ENCODE results near the gene ZNF79. TPM values are rescaled to one million over a fixed set of nuclear protein-coding genes. Genes with fewer than 3 reads are reported as not detected.

ZNF79 gene
- total RNA-seq, 2 donors from 2014 or later = 7.4 to 9.1 TPM

DNA sequence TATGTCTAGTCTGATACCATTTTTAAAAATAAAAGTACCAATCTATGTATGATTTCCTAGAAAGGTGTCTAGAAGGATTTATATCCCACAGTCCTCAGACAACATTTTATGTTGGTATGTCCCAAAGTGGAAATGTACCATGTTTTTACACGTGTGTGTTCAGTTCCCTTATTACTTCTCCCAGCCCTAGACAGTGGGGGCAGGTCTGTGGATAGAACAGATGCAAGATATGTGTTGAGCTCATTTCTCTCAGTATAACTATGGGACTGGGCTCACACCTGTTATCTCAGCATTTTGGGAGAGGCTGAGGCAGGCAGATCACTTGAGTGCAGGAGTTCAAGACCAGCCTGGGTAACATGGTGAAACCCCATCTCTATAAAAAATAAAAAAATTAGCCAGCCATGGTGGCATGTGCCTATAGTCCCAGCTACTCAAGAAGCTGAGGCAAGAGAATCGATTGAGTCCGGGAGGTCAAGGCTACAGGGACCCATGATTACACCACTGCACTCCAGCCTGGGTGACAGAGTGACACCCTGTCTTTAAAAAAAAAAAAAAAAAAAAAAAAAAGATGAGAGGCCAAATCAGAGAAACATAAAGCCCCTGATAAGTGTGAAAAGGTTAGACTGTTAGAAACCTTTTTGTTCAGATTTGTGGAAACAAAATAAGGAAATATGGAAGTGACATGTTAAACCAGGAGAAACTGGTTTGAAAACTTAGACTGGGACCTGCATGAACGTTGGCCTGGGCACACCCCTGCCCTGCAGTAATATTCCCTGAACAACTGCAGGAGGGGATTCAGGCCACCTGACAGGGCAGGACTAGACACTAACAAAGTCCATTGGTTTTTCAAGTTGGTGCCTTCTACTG lies 34.6 kb upstream of the ZNF79 start:
- Histone ChIP-seq H3K4me3 (ENCODE audit: low read length) (no peak overlapping the region), H3K9me3 (ENCODE audit: control insufficient read depth, low read length) (no peaks in the 10 kb centered on the region), H3K27ac (ENCODE audit: low read depth, low read length) (peak overlapping the region; percentile 95), H3K9ac (ENCODE audit: extremely low read depth, low read length, poor library complexity, severe bottlenecking) (no peak overlapping the region), H3K4me1 (ENCODE audit: control insufficient read depth, insufficient read depth, low read length) (peaks cover 9% of the 10 kb centered on the region), H3K27me3 (ENCODE audit: control insufficient read depth, insufficient read depth, low read length, poor library complexity, severe bottlenecking) (no peaks in the 10 kb centered on the region), H3K36me3 (ENCODE audit: control insufficient read depth, insufficient read depth, low read length) (no peaks in the 10 kb centered on the region)
- Mint-ChIP-seq H3K4me1 (peaks cover 23% of the 10 kb centered on the region), H3K27ac (no peak overlapping the region), H3K4me3 (no peak overlapping the region), H3K9me3 (no peaks in the 10 kb centered on the region), H3K27me3 (ENCODE audit: insufficient read depth) (peaks cover 6% of the 10 kb centered on the region), H3K36me3 (ENCODE audit: low read depth) (no peaks in the 10 kb centered on the region)
- DNase-seq = no peak
- TF ChIP-seq, protein P1, sequence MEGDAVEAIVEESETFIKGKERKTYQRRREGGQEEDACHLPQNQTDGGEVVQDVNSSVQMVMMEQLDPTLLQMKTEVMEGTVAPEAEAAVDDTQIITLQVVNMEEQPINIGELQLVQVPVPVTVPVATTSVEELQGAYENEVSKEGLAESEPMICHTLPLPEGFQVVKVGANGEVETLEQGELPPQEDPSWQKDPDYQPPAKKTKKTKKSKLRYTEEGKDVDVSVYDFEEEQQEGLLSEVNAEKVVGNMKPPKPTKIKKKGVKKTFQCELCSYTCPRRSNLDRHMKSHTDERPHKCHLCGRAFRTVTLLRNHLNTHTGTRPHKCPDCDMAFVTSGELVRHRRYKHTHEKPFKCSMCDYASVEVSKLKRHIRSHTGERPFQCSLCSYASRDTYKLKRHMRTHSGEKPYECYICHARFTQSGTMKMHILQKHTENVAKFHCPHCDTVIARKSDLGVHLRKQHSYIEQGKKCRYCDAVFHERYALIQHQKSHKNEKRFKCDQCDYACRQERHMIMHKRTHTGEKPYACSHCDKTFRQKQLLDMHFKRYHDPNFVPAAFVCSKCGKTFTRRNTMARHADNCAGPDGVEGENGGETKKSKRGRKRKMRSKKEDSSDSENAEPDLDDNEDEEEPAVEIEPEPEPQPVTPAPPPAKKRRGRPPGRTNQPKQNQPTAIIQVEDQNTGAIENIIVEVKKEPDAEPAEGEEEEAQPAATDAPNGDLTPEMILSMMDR (conservative IDR thresholded peaks at IDR 0.05) = no peak
- 92% methylated on average over 3 to 4 of the region's 4 CpGs for WGBS, 2 experiments (ENCODE audit: insufficient coverage in 1 of 2, insufficient read length in 1 of 2)

DNA sequence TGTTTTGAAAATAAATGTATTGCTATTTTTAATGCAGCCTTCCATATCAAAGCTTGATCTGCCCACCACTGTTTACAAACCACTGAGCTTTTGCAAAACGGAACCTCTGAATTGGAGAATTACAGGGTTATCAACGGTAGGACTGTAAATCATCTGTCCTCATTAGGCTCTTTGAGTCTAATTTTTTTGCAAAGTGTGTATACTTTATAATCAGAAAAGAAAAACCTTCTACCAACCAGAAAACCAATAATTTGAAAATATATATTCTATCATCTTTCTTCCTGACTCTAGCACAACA lies 34.0 kb upstream of the ZNF79 start:
- H3K9me3 Mint-ChIP-seq = no peaks in the 10 kb centered on the region
- H3K27me3 ChIP-seq (ENCODE audit: control insufficient read depth, insufficient read depth, low read length, poor library complexity, severe bottlenecking) = no peaks in the 10 kb centered on the region
- TF ChIP-seq, protein P1 (conservative IDR thresholded peaks at IDR 0.05) = no peak
- no peak overlapping the region for H3K27ac Mint-ChIP-seq
- H3K36me3 ChIP-seq (ENCODE audit: control insufficient read depth, insufficient read depth, low read length) = no peaks in the 10 kb centered on the region
- no peak overlapping the region for H3K4me3 Mint-ChIP-seq
- DNase-seq = no peak
- no peak overlapping the region for H3K4me3 ChIP-seq (ENCODE audit: low read length)
- H3K36me3 Mint-ChIP-seq (ENCODE audit: low read depth) = no peaks in the 10 kb centered on the region
- H3K4me1 Mint-ChIP-seq = peaks cover 26% of the 10 kb centered on the region
- no peak overlapping the region for H3K27ac ChIP-seq (ENCODE audit: low read depth, low read length)
- WGBS, 2 experiments (ENCODE audit: insufficient coverage in 1 of 2, insufficient read length in 1 of 2) = 98 to 100% methylated on average over 1 to 2 of the region's 2 CpGs
- H3K9me3 ChIP-seq (ENCODE audit: control insufficient read depth, low read length) = no peaks in the 10 kb centered on the region
- no peak overlapping the region for H3K9ac ChIP-seq (ENCODE audit: extremely low read depth, low read length, poor library complexity, severe bottlenecking)
- H3K4me1 ChIP-seq (ENCODE audit: control insufficient read depth, insufficient read depth, low read length) = peaks cover 9% of the 10 kb centered on the region
- peaks cover 7% of the 10 kb centered on the region for H3K27me3 Mint-ChIP-seq (ENCODE audit: insufficient read depth)

DNA sequence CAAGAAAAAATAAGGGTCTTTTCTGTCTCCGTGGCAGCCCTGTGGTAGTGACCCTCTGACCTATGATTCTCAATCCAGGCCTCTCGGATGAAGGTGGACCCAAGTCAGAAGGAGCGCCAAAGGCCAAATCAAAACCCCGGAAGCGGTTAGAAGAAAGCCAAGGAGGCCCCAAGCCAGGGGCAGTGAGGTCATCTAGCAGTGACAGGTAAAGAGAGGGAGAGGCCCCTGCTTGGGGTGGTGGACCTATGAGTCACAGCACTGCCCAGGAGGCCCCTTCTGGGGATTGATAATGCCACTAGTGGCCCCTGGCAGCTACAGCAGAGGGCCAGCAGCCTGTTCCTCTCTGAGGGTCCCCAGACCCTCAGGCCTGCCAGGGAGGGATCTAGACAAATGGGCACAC lies 33.6 kb upstream of the ZNF79 start:
- Mint-ChIP-seq H3K27me3 (ENCODE audit: insufficient read depth) (peaks cover 11% of the 10 kb centered on the region), H3K27ac (no peak overlapping the region), H3K4me1 (peaks cover 30% of the 10 kb centered on the region), H3K4me3 (no peak overlapping the region), H3K36me3 (ENCODE audit: low read depth) (no peaks in the 10 kb centered on the region), H3K9me3 (no peaks in the 10 kb centered on the region)
- Histone ChIP-seq H3K27ac (ENCODE audit: low read depth, low read length) (no peak overlapping the region), H3K4me3 (ENCODE audit: low read length) (no peak overlapping the region), H3K4me1 (ENCODE audit: control insufficient read depth, insufficient read depth, low read length) (peaks cover 10% of the 10 kb centered on the region), H3K9me3 (ENCODE audit: control insufficient read depth, low read length) (no peaks in the 10 kb centered on the region), H3K27me3 (ENCODE audit: control insufficient read depth, insufficient read depth, low read length, poor library complexity, severe bottlenecking) (no peaks in the 10 kb centered on the region), H3K36me3 (ENCODE audit: control insufficient read depth, insufficient read depth, low read length) (no peaks in the 10 kb centered on the region), H3K9ac (ENCODE audit: extremely low read depth, low read length, poor library complexity, severe bottlenecking) (no peak overlapping the region)
- TF ChIP-seq, protein P1 (conservative IDR thresholded peaks at IDR 0.05) = no peak
- 93 to 100% methylated on average over 1 to 5 of the region's 5 CpGs for WGBS, 2 experiments (ENCODE audit: insufficient coverage in 1 of 2, insufficient read length in 1 of 2)
- no peak for DNase-seq

Measured in endodermal cell (in vitro differentiated cells).